SK-N-SH treated with all-trans-retinoic acid at 6 μM for 48 hours (cell line): ENCODE data around the gene FBLN7.

Source experiments
- ATAC-seq: fragments of 200-7000 bp; cut with Tn5 transposase; 3 replicates; pipeline ENCODE4 v1.9.1; 2020; ENCODE audit warnings: mild to moderate bottlenecking, moderate library complexity
- ARNTL ChIP-seq: fragments of 450-650 bp; formaldehyde crosslinking; IDR thresholded peaks from 2 replicates; pipeline ENCODE4 v1.5.0; 2020; ENCODE audit warnings: low read depth, mild to moderate bottlenecking, moderate library complexity, borderline replicate concordance
- BACH2 ChIP-seq: fragments of 250-450 bp; sonication (Bioruptor Pico); IDR thresholded peaks from 2 replicates; pipeline ENCODE4 v1.9.0; 2021; ENCODE audit warnings: mild to moderate bottlenecking, borderline replicate concordance
- CSDC2 ChIP-seq: fragments of 250-450 bp; sonication (Bioruptor Pico); IDR thresholded peaks from 2 replicates; pipeline ENCODE4 v1.5.0; 2020; ENCODE audit warnings: mild to moderate bottlenecking, moderate library complexity
- CSRNP3 ChIP-seq: fragments of 250-450 bp; sonication (Bioruptor Pico); IDR thresholded peaks from 2 replicates; pipeline ENCODE4 v1.5.1; 2021; ENCODE audit warnings: mild to moderate bottlenecking, moderate library complexity
- ESRRG ChIP-seq: fragments of 250-450 bp; sonication (Bioruptor Pico); IDR thresholded peaks from 2 replicates; pipeline ENCODE4 v1.6.1; 2021; ENCODE audit warnings: mild to moderate bottlenecking
- GLIS3 ChIP-seq: fragments of 250-450 bp; sonication (Bioruptor Pico); IDR thresholded peaks from 2 replicates; pipeline ENCODE4 v1.5.0; 2020; ENCODE audit warnings: mild to moderate bottlenecking, moderate library complexity
- ISL1 ChIP-seq: fragments of 250-450 bp; sonication (Bioruptor Pico); IDR thresholded peaks from 2 replicates; pipeline ENCODE4 v2.1.2; 2022; ENCODE audit warnings: mild to moderate bottlenecking, moderate library complexity
- PPARA ChIP-seq: fragments of 250-450 bp; sonication (Bioruptor Pico); IDR thresholded peaks from 2 replicates; pipeline ENCODE4 v1.5.0; 2020; ENCODE audit warnings: mild to moderate bottlenecking, borderline replicate concordance
- RARB ChIP-seq: fragments of 250-450 bp; sonication (Bioruptor Pico); IDR thresholded peaks from 2 replicates; pipeline ENCODE4 v1.8.0; 2021; ENCODE audit warnings: mild to moderate bottlenecking, moderate library complexity
- SNAI2 ChIP-seq: fragments of 250-450 bp; sonication (Bioruptor Pico); IDR thresholded peaks from 2 replicates; pipeline ENCODE4 v1.5.0; 2020; ENCODE audit warnings: mild to moderate bottlenecking, moderate library complexity
- TCF4 ChIP-seq: fragments of 250-450 bp; sonication (Bioruptor Pico); IDR thresholded peaks from 2 replicates; pipeline ENCODE4 v1.8.0; 2021; ENCODE audit warnings: mild to moderate bottlenecking, moderate library complexity, borderline replicate concordance
- TOX ChIP-seq: fragments of 250-450 bp; sonication (Bioruptor Pico); IDR thresholded peaks from 2 replicates; pipeline ENCODE4 v1.8.0; 2021; ENCODE audit warnings: mild to moderate bottlenecking, moderate library complexity, borderline replicate concordance
- TSHZ2 ChIP-seq: fragments of 250-450 bp; sonication (Bioruptor Pico); IDR thresholded peaks from 2 replicates; pipeline ENCODE4 v1.5.0; 2020; ENCODE audit warnings: mild to moderate bottlenecking, moderate library complexity
- ZC3H10 ChIP-seq: fragments of 250-450 bp; sonication (Bioruptor Pico); IDR thresholded peaks from 2 replicates; pipeline ENCODE4 v1.5.1; 2021; ENCODE audit warnings: mild to moderate bottlenecking, moderate library complexity
- ZFP3 ChIP-seq: fragments of 250-450 bp; sonication (Bioruptor Pico); IDR thresholded peaks from 2 replicates; pipeline ENCODE4 v1.5.0; 2020; ENCODE audit warnings: mild to moderate bottlenecking, moderate library complexity
- ZFP30 ChIP-seq: fragments of 450-650 bp; formaldehyde crosslinking; IDR thresholded peaks from 2 replicates; pipeline ENCODE4 v1.5.0; 2022; ENCODE audit warnings: mild to moderate bottlenecking, moderate library complexity
- ZNF565 ChIP-seq: fragments of 450-650 bp; formaldehyde crosslinking; conservative IDR thresholded peaks from 2 replicates; pipeline ENCODE4 v1.5.0; 2020; ENCODE audit warnings: low read depth, mild to moderate bottlenecking, moderate library complexity
- ZNF70 ChIP-seq: fragments of 450-650 bp; formaldehyde crosslinking; IDR thresholded peaks from 2 replicates; pipeline ENCODE4 v1.5.0; 2020; ENCODE audit warnings: mild to moderate bottlenecking, moderate library complexity
- ZNF8 ChIP-seq: fragments of 450-650 bp; formaldehyde crosslinking; IDR thresholded peaks from 2 replicates; pipeline ENCODE4 v1.5.0; 2020; ENCODE audit warnings: mild to moderate bottlenecking, moderate library complexity
- TF ChIP-seq, protein P1 (sequence below): fragments of 250-450 bp; sonication (Bioruptor Pico); IDR thresholded peaks from 2 replicates; pipeline ENCODE4 v1.8.0; 2020; ENCODE audit warnings: mild to moderate bottlenecking, moderate library complexity, borderline replicate concordance
- TF ChIP-seq, protein P2 (sequence below): fragments of 250-450 bp; sonication (Bioruptor Pico); IDR thresholded peaks from 2 replicates; pipeline ENCODE4 v1.5.1; 2020; ENCODE audit warnings: low read depth, mild to moderate bottlenecking, moderate library complexity

FBLN7 gene

GRCh38 chr2:112164876-112165275 lies 26.7 kb downstream of the FBLN7 start:
- TF ChIP-seq ESRRG (no peak), ARNTL (no peak), TCF4 (CRISPR knock-in tag) (no peak)
- TF ChIP-seq, protein P1, sequence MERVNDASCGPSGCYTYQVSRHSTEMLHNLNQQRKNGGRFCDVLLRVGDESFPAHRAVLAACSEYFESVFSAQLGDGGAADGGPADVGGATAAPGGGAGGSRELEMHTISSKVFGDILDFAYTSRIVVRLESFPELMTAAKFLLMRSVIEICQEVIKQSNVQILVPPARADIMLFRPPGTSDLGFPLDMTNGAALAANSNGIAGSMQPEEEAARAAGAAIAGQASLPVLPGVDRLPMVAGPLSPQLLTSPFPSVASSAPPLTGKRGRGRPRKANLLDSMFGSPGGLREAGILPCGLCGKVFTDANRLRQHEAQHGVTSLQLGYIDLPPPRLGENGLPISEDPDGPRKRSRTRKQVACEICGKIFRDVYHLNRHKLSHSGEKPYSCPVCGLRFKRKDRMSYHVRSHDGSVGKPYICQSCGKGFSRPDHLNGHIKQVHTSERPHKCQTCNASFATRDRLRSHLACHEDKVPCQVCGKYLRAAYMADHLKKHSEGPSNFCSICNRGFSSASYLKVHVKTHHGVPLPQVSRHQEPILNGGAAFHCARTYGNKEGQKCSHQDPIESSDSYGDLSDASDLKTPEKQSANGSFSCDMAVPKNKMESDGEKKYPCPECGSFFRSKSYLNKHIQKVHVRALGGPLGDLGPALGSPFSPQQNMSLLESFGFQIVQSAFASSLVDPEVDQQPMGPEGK = no peak
- TF ChIP-seq, protein P2, sequence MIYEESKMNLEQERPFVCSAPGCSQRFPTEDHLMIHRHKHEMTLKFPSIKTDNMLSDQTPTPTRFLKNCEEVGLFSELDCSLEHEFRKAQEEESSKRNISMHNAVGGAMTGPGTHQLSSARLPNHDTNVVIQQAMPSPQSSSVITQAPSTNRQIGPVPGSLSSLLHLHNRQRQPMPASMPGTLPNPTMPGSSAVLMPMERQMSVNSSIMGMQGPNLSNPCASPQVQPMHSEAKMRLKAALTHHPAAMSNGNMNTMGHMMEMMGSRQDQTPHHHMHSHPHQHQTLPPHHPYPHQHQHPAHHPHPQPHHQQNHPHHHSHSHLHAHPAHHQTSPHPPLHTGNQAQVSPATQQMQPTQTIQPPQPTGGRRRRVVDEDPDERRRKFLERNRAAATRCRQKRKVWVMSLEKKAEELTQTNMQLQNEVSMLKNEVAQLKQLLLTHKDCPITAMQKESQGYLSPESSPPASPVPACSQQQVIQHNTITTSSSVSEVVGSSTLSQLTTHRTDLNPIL (CRISPR knock-in tag) = no peak
- ATAC-seq = no peak

DNA sequence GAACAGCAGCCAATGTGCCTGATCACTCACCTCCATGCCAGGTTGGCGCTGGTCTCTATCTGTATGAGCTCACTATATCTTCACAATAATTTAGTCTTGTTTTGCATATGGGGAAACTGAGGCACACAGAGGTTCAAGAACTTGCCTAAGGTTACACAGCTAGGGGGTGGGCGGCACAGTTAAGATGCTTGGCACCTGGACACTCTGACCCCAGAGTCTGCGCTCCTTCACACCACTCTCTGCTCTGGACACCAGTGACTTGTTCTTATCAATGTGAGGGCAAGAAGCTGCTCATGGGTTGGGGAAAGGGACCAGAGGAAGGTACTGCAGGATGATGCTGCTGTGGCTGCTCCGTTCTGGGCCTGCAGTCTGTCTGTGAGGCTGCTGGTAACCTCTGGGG lies 27.1 kb downstream of the FBLN7 start:
- TF ChIP-seq RARB (CRISPR knock-in tag) = no peak
- ATAC-seq = no peak

DNA sequence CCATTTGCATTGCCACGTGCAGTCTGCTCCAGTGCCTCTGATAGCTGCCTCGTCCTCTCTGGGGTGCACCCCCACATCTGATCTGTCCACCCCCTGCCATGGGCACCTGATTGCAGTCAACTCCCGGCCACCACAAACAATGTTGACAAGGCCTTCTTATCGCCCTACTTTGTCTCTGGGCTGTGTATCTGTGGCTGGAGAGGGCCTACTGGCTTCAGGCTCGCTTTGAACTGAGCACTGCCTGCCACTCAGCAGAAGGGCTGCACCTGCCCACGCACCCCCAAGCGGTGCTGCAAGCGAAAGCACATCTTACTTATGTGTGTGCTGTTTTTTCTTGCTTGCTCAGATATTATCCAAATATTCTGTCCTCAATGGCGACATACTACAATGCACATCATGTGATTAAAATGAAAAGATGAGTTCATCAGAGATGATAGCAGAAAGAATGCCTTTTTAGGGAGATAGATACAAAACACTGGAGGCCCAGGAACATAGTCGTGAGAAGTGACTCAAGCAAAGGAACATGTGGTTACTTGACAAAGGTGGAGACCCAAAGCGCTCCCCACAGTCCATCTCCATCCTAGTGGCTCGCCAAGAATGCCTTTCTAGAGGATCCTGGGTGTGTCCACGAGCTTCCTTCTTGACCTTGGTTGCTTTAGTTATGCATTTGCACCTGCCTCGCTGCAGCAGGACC lies 28.8 kb downstream of the FBLN7 start:
- ATAC-seq = no peak
- TF ChIP-seq PPARA (CRISPR knock-in tag) = no peak
- no peak for TF ChIP-seq BACH2
- TF ChIP-seq SNAI2 (CRISPR knock-in tag) = no peak
- TF ChIP-seq TSHZ2 = no peak
- TF ChIP-seq ZFP3 = no peak
- TF ChIP-seq ZNF70 (CRISPR knock-in tag) = no peak
- TF ChIP-seq GLIS3 (CRISPR knock-in tag) = no peak
- no peak for TF ChIP-seq TOX
- TF ChIP-seq, protein P1 = no peak
- TF ChIP-seq CSRNP3 (CRISPR knock-in tag) = no peak
- no peak for TF ChIP-seq TCF4 (CRISPR knock-in tag)
- no peak for TF ChIP-seq ISL1 (CRISPR knock-in tag)
- TF ChIP-seq CSDC2 (CRISPR knock-in tag) = no peak
- TF ChIP-seq, all 23 proteins: peak for 0

DNA sequence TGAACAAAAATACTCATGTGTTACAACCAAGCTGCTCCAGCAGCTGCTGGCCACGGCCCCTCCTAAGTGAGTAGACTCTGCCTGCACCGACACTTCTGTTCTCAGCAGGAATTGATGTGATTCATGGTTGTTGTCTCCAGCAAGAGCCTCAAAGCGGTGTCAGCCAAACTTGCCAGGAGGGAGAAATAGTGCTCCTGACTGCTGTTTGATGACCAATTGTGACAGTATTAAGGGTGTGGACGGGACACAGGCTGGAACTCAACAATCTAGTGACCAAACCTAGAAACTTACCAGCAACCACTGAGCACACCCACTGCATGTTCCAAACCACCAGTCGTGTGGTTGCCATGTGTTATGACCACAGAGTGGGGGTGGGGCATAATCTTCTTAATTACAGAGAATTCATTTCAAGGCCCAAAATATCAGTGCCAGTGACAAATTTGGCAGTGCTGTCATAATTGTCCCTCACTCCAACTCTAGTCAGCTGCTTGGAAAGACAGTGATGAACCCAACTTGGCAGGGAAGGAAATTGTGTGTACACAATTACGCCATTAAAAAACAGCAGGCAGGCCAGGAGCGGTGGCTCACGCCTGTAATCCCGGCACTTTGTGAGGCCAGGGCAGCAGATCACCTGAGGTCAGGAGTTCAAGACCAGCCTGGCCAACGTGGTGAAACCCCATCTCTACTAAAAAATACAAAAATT lies 30.4 kb downstream of the FBLN7 start:
- no peak for ATAC-seq
- TF ChIP-seq, protein P1 = no peak
- TF ChIP-seq ZC3H10 (CRISPR knock-in tag) = no peak
- no peak for TF ChIP-seq ZNF8 (CRISPR knock-in tag)
- TF ChIP-seq ARNTL = no peak
- TF ChIP-seq CSDC2 (CRISPR knock-in tag) = no peak
- no peak for TF ChIP-seq ZFP30
- TF ChIP-seq CSRNP3 (CRISPR knock-in tag) = no peak
- no peak for TF ChIP-seq ZNF70 (CRISPR knock-in tag)
- TF ChIP-seq TCF4 (CRISPR knock-in tag) = no peak
- TF ChIP-seq ZNF565 (CRISPR knock-in tag) = no peak
